Activated CD4-positive, alpha-beta memory T cell treated with anti-CD3 and anti-CD28 coated beads for 36 hours (primary cell): Measurements from ENCODE around the gene RIF1. TPM values are rescaled to one million over a fixed set of nuclear protein-coding genes. Genes with fewer than 3 reads are reported as not detected.

Experiments used
- CTCF ChIA-PET: fragments of 350-600 bp; sonication (Branson Sonifier 250); formaldehyde crosslinking; loops from one replicate; lab custom pipeline; 2021; ENCODE audit warnings: antibody characterized with exemption, inconsistent platforms; lab: Charles Lee
- POLR2A ChIA-PET: fragments of 350-600 bp; sonication (Branson Sonifier 250); formaldehyde crosslinking; loops from one replicate; lab custom pipeline; 2021; ENCODE audit warnings: antibody characterized with exemption; lab: Charles Lee
- DNase-seq: peaks from one replicate; pipeline ENCODE4 v3.0.0-alpha.2; 2020
- H3K27ac Mint-ChIP-seq: one replicate; pipeline ENCODE4 v1.8.0; 2021; ENCODE audit warnings: mixed read lengths
- H3K27me3 Mint-ChIP-seq: one replicate; pipeline ENCODE4 v1.8.0; 2021; ENCODE audit warnings: mixed read lengths
- H3K36me3 Mint-ChIP-seq: one replicate; pipeline ENCODE4 v1.8.0; 2021; ENCODE audit warnings: mixed read lengths
- H3K4me1 Mint-ChIP-seq: one replicate; pipeline ENCODE4 v1.8.0; 2021; ENCODE audit warnings: low read depth, mixed read lengths
- H3K4me3 Mint-ChIP-seq: one replicate; pipeline ENCODE4 v1.8.0; 2021; ENCODE audit warnings: mild to moderate bottlenecking, mixed read lengths
- H3K9me3 Mint-ChIP-seq: one replicate; pipeline ENCODE4 v1.8.0; 2021; ENCODE audit warnings: mixed read lengths
- intact Hi-C: fragments of 100-400 bp; cut with micrococcal nuclease; formaldehyde crosslinking; loops from one replicate; pipeline ENCODE4 v1.15.1; 2023
- total RNA-seq, 2 experiments: library from RNA; stranded (reverse); gene quantifications; one replicate each; pipeline ENCODE4 v1.2.3, GENCODE V29; 2021

RIF1 gene
- total RNA-seq, 2 experiments from 2014 or later = 56.8 to 59.2 TPM

GRCh38 chr2:151423760-151424159 is 14.1 kb downstream of the RIF1 start:
- H3K4me1 Mint-ChIP-seq = peaks cover 39% of the 10 kb centered on the region
- ChIA-PET POLR2A (no interaction called here), CTCF (interaction anchor here (0.7 to 1.4 kb wide), 4 partner anchors 12 to 15 kb away, joined by 3 to 5 read pairs (median 4); no protein-coding TSS in a partner anchor)
- no peak overlapping the region for H3K4me3 Mint-ChIP-seq
- H3K27me3 Mint-ChIP-seq = no peaks in the 10 kb centered on the region
- no peak for DNase-seq
- intact Hi-C loops = loop anchor here (1.0 kb wide), 2 partner anchors 14 to 135 kb away; partner anchors contain the start of gene RIF1
- peaks cover 53% of the 10 kb centered on the region for H3K36me3 Mint-ChIP-seq
- peak overlapping the region; percentile 74 for H3K27ac Mint-ChIP-seq
- no peaks in the 10 kb centered on the region for H3K9me3 Mint-ChIP-seq

- Mint-ChIP-seq H3K27me3 (no peaks in the 10 kb centered on the region), H3K36me3 (peaks cover 38% of the 10 kb centered on the region)
- CTCF ChIA-PET = interaction anchor here (0.9 to 2.4 kb wide), 12 partner anchors 11 to 148 kb away, joined by 3 to 18 read pairs (median 4); partner anchors contain the start of gene NMI
These were observed 27.9 kb downstream of the RIF1 start for GRCh38 chr2:151437630-151438029.

GRCh38 chr2:151438506-151438905 is 28.8 kb downstream of the RIF1 start:
- POLR2A ChIA-PET = no interaction called here
- no peak overlapping the region for H3K4me3 Mint-ChIP-seq

More at GRCh38 chr2:151437630-151438029, 27.9 kb downstream of the RIF1 start:
- no peak for DNase-seq
- H3K9me3 Mint-ChIP-seq = no peaks in the 10 kb centered on the region
- POLR2A ChIA-PET = no interaction called here
- H3K4me1 Mint-ChIP-seq = no peaks in the 10 kb centered on the region
- H3K27ac Mint-ChIP-seq = no peak overlapping the region
- no peak overlapping the region for H3K4me3 Mint-ChIP-seq
- intact Hi-C loops = loop anchor here (10.0 kb wide), 1 partner anchor 1843 kb away; no protein-coding TSS in a partner anchor

GRCh38 chr2:151439127-151439526 is 29.4 kb downstream of the RIF1 start:
- H3K36me3 Mint-ChIP-seq = peaks cover 39% of the 10 kb centered on the region
- DNase-seq = no peak
- H3K4me1 Mint-ChIP-seq = no peaks in the 10 kb centered on the region
- ChIA-PET POLR2A (no interaction called here), CTCF (interaction anchor here (1.0 to 1.5 kb wide), 4 partner anchors 13 to 21 kb away, joined by 3 to 4 read pairs (median 3); no protein-coding TSS in a partner anchor)
- H3K4me3 Mint-ChIP-seq = no peak overlapping the region
- intact Hi-C loops = loop anchor here (10.0 kb wide), 1 partner anchor 1844 kb away; no protein-coding TSS in a partner anchor
- H3K27ac Mint-ChIP-seq = no peak overlapping the region
- no peaks in the 10 kb centered on the region for H3K27me3 Mint-ChIP-seq
- no peaks in the 10 kb centered on the region for H3K9me3 Mint-ChIP-seq

More at GRCh38 chr2:151438506-151438905, 28.8 kb downstream of the RIF1 start:
- CTCF ChIA-PET = interaction anchor here (1.0 to 2.4 kb wide), 6 partner anchors 13 to 49 kb away, joined by 3 to 18 read pairs (median 3); no protein-coding TSS in a partner anchor
- intact Hi-C loops = loop anchor here (10.0 kb wide), 1 partner anchor 1844 kb away; no protein-coding TSS in a partner anchor
- H3K27me3 Mint-ChIP-seq = no peaks in the 10 kb centered on the region
- H3K36me3 Mint-ChIP-seq = peaks cover 37% of the 10 kb centered on the region
- DNase-seq = no peak
- no peaks in the 10 kb centered on the region for H3K9me3 Mint-ChIP-seq
- no peak overlapping the region for H3K27ac Mint-ChIP-seq
- no peaks in the 10 kb centered on the region for H3K4me1 Mint-ChIP-seq

- ChIA-PET CTCF (interaction anchor here (1.6 kb wide), 1 partner anchor 22 kb away, joined by 6 read pairs; no protein-coding TSS in a partner anchor), POLR2A (interaction anchor here (1.1 kb wide), 1 partner anchor 46 kb away, joined by 3 read pairs; no protein-coding TSS in a partner anchor)
- DNase-seq = no peak
- Mint-ChIP-seq H3K27ac (no peak overlapping the region), H3K27me3 (no peaks in the 10 kb centered on the region), H3K4me3 (no peak overlapping the region), H3K36me3 (peaks cover 62% of the 10 kb centered on the region), H3K4me1 (no peaks in the 10 kb centered on the region), H3K9me3 (no peaks in the 10 kb centered on the region)
- intact Hi-C loops = no loop called here
These were observed 49.7 kb downstream of the RIF1 start for GRCh38 chr2:151459358-151459757.

- Mint-ChIP-seq H3K9me3 (no peaks in the 10 kb centered on the region), H3K36me3 (peaks cover 83% of the 10 kb centered on the region), H3K4me1 (peaks cover 5% of the 10 kb centered on the region), H3K4me3 (no peak overlapping the region), H3K27ac (no peak overlapping the region), H3K27me3 (no peaks in the 10 kb centered on the region)
- CTCF ChIA-PET = no interaction called here
- POLR2A ChIA-PET = no interaction called here
- intact Hi-C loops = no loop called here
- no peak for DNase-seq
These were observed 56.1 kb downstream of the RIF1 start for GRCh38 chr2:151465771-151466170.

GRCh38 chr2:151470556-151470955 is 60.9 kb downstream of the RIF1 start:
- DNase-seq = no peak
- H3K27ac Mint-ChIP-seq = no peak overlapping the region
- H3K4me1 Mint-ChIP-seq = peaks cover 10% of the 10 kb centered on the region
- ChIA-PET POLR2A (no interaction called here), CTCF (no interaction called here)
- H3K27me3 Mint-ChIP-seq = no peaks in the 10 kb centered on the region
- H3K4me3 Mint-ChIP-seq = no peak overlapping the region
- peaks cover 80% of the 10 kb centered on the region for H3K36me3 Mint-ChIP-seq
- H3K9me3 Mint-ChIP-seq = no peaks in the 10 kb centered on the region
- intact Hi-C loops = no loop called here

GRCh38 chr2:151472966-151473365 is 63.3 kb downstream of the RIF1 start:
- Mint-ChIP-seq H3K4me1 (peaks cover 10% of the 10 kb centered on the region), H3K27ac (no peak overlapping the region), H3K27me3 (no peaks in the 10 kb centered on the region), H3K4me3 (no peak overlapping the region), H3K9me3 (no peaks in the 10 kb centered on the region), H3K36me3 (peaks cover 75% of the 10 kb centered on the region)
- ChIA-PET POLR2A (no interaction called here), CTCF (no interaction called here)
- intact Hi-C loops = no loop called here
- DNase-seq = no peak

DNA sequence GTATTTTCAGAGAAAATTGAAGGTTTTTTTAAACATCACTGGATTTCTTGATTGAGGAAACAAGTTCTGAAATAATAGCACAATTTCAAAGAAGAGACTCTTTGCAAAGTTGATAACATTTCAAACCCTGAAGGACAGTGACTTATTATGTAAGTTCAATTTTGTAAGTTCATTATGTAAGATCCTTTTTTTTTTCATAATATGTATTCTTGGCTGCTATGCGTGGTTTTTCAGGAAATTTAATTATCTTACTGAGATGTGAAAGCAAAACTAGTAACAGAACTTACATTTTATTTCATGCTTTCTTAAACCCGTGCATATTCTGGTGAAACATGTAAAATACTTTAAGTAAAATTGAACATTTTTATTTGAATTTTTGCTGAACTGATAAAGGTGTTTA is 65.4 kb downstream of the RIF1 start:
- DNase-seq = no peak
- H3K27ac Mint-ChIP-seq = no peak overlapping the region
- intact Hi-C loops = no loop called here
- peaks cover 11% of the 10 kb centered on the region for H3K4me1 Mint-ChIP-seq
- no peaks in the 10 kb centered on the region for H3K27me3 Mint-ChIP-seq
- H3K36me3 Mint-ChIP-seq = peaks cover 70% of the 10 kb centered on the region
- POLR2A ChIA-PET = no interaction called here
- H3K4me3 Mint-ChIP-seq = no peak overlapping the region
- H3K9me3 Mint-ChIP-seq = no peaks in the 10 kb centered on the region
- CTCF ChIA-PET = no interaction called here

GRCh38 chr2:151476287-151476686 is 66.6 kb downstream of the RIF1 start:
- Mint-ChIP-seq H3K36me3 (peaks cover 68% of the 10 kb centered on the region), H3K27ac (no peak overlapping the region), H3K4me1 (peaks cover 19% of the 10 kb centered on the region), H3K9me3 (peaks cover 4% of the 10 kb centered on the region), H3K27me3 (no peaks in the 10 kb centered on the region), H3K4me3 (no peak overlapping the region)
- intact Hi-C loops = no loop called here
- ChIA-PET CTCF (no interaction called here), POLR2A (no interaction called here)
- DNase-seq = no peak

DNA sequence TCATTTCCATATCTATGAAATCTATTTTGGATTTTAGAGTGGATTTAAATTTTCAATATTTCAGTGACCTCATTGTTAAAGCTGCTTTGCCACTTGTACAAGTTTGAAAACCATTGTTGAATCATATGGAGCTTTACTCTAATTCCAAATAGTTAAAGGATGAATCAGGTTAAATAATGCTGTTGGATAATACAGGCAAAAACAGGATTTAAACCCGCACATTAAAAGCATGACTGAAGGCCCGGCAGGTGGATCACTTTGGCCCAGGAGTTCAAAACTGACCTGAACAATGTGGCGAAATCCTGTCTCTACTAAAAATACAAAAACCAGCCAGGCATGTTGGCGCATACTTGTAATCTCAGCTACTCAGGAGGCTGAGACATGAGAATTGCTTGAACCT is 68.3 kb downstream of the RIF1 start:
- peaks cover 67% of the 10 kb centered on the region for H3K36me3 Mint-ChIP-seq
- intact Hi-C loops = no loop called here

GRCh38 chr2:151481744-151482143 is 72.0 kb downstream of the RIF1 start:
- Mint-ChIP-seq H3K36me3 (peaks cover 76% of the 10 kb centered on the region), H3K4me1 (peaks cover 32% of the 10 kb centered on the region), H3K27ac (peak overlapping the region; percentile 61), H3K4me3 (no peak overlapping the region), H3K27me3 (no peaks in the 10 kb centered on the region), H3K9me3 (peaks cover 23% of the 10 kb centered on the region)
- CTCF ChIA-PET = no interaction called here
- intact Hi-C loops = loop anchor here (1.0 to 10.0 kb wide), 5 partner anchors 153 to 686 kb away; partner anchors contain the start of genes ARL5A and NMI
- peak; percentile 54 for DNase-seq
- POLR2A ChIA-PET = no interaction called here

More for the DNA sequence above, 68.3 kb downstream of the RIF1 start:
- H3K9me3 Mint-ChIP-seq = peaks cover 10% of the 10 kb centered on the region
- no peak overlapping the region for H3K4me3 Mint-ChIP-seq
- POLR2A ChIA-PET = no interaction called here
- no peak for DNase-seq
- no peaks in the 10 kb centered on the region for H3K27me3 Mint-ChIP-seq
- H3K27ac Mint-ChIP-seq = no peak overlapping the region
- CTCF ChIA-PET = interaction anchor here (0.7 kb wide), 1 partner anchor 151 kb away, joined by 3 read pairs; no protein-coding TSS in a partner anchor
- H3K4me1 Mint-ChIP-seq = peaks cover 23% of the 10 kb centered on the region
